OCI-LY3 (cell line): ENCODE measurements around the gene STAT3.

Experiments
- H2AFZ ChIP-seq: fragments of 200-600, 300-600 bp; shearing (Covaris generic); 2 replicates; pipeline ENCODE4 v1.6.0; 2014; ENCODE audit warnings: antibody characterized with exemption, low read depth, low read length
- H3K27ac ChIP-seq: fragments of 200-600, 300-600 bp; sonication (generic); 2 replicates; pipeline ENCODE4 v1.5.1; 2014; ENCODE audit warnings: mild to moderate bottlenecking, low read length, moderate library complexity, mixed read lengths
- H3K27me3 ChIP-seq: fragments of 200-600, 300-600 bp; sonication (generic); 2 replicates; pipeline ENCODE4 v1.6.1; 2014; ENCODE audit warnings: low read depth, low read length, mixed read lengths
- H3K36me3 ChIP-seq: fragments of 200-600, 300-600 bp; sonication (generic); replicated peaks from 2 replicates; pipeline ENCODE3; 2014; ENCODE audit warnings: low read depth, low read length, mixed read lengths
- H3K4me1 ChIP-seq: fragments of 300-600, 200-600 bp; sonication (generic); 2 replicates; pipeline ENCODE4 v1.6.1; 2014; ENCODE audit warnings: low read length, mixed read lengths
- H3K4me2 ChIP-seq: fragments of 200-600, 300-600 bp; sonication (generic); 2 replicates; pipeline ENCODE4 v1.6.1; 2014; ENCODE audit warnings: low read length, mixed read lengths
- H3K4me3 ChIP-seq: fragments of 300-600, 200-600 bp; sonication (generic); 2 replicates; pipeline ENCODE4 v1.5.1; 2014; ENCODE audit warnings: antibody characterized with exemption, mild to moderate bottlenecking, low read length, moderate library complexity
- H3K79me2 ChIP-seq: fragments of 300-600, 200-600 bp; shearing (Covaris generic); 2 replicates; pipeline ENCODE4 v1.6.1; 2014; ENCODE audit warnings: mild to moderate bottlenecking, low read length, mixed read lengths
- H3K9ac ChIP-seq: fragments of 300-600, 200-600 bp; shearing (Covaris generic); 2 replicates; pipeline ENCODE4 v1.6.0; 2014; ENCODE audit warnings: mild to moderate bottlenecking, low read length, moderate library complexity
- H3K9me3 ChIP-seq: fragments of 200-600, 300-600 bp; shearing (Covaris generic); 2 replicates; pipeline ENCODE4 v1.6.1; 2014; ENCODE audit warnings: low read length, mixed read lengths; ENCODE audit not compliant: insufficient read depth
- H4K20me1 ChIP-seq: fragments of 200-600, 300-600 bp; sonication (generic); 2 replicates; pipeline ENCODE4 v1.6.1; 2016; ENCODE audit warnings: low read length, mixed read lengths; ENCODE audit not compliant: insufficient read depth
- EZH2phosphoT487 ChIP-seq: fragments of 200-600 bp; shearing (Covaris generic); IDR thresholded peaks from 2 replicates; pipeline ENCODE4 v1.6.1; 2018; ENCODE audit warnings: antibody characterized with exemption, mixed run types, low read depth
- TF ChIP-seq, protein P1 (sequence below): fragments of 200-600, 300-600 bp; sonication (generic); IDR thresholded peaks from 2 replicates; pipeline ENCODE4 v1.5.1; 2014; ENCODE audit warnings: antibody characterized with exemption, low read length, low read depth

The STAT3 gene

DNA sequence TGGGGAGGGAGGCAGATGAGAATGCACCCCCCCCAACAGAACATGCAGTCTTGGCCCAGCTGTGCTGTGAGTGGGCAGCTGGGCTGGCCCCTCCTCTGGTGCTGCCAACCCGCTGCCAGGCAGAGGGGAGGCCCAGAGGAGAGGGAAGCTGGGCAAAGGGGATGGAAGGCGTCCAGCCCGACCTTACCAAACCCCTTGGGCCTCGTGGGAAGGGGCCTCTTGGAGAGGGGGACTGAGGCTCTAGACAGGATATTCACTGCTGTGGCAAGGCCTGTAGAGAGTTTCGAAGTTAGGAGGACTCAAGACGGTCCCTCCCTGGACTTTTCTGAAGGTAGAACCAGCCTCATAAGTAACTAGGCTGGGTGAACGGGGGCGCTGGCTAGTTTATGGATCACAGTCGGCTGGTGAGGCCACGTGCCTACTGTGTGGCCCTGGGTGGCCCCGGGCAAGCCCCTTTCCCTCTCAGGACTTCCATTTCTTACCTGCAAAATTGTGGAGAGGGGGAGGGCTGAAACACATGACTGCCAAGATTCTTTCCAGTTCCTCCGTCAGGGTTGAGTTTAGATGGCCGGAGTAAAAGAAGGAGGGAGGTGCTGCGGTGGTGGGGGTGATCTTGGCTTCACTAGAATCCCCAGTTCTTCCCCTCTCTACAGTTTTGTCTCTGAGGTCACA is 100.8 kb downstream of the STAT3 start:
- Histone ChIP-seq H4K20me1 (0 out of 2 replicates have a peak, but pooled peaks cover 3% of the 10 kb centered on the region), H2AFZ (peak overlapping the region; percentile 49), H3K4me3 (peak overlapping the region; percentile 84), H3K79me2 (peaks cover 65% of the 10 kb centered on the region), H3K27ac (peak overlapping the region; percentile 95), H3K9me3 (no peaks in the 10 kb centered on the region), H3K4me1 (peaks cover 48% of the 10 kb centered on the region), H3K4me2 (peak overlapping the region; percentile 98), H3K27me3 (no peaks in the 10 kb centered on the region), H3K9ac (peak overlapping the region; percentile 92), H3K36me3 (peaks cover 21% of the 10 kb centered on the region)
- no peak for TF ChIP-seq EZH2phosphoT487
- TF ChIP-seq, protein P1, sequence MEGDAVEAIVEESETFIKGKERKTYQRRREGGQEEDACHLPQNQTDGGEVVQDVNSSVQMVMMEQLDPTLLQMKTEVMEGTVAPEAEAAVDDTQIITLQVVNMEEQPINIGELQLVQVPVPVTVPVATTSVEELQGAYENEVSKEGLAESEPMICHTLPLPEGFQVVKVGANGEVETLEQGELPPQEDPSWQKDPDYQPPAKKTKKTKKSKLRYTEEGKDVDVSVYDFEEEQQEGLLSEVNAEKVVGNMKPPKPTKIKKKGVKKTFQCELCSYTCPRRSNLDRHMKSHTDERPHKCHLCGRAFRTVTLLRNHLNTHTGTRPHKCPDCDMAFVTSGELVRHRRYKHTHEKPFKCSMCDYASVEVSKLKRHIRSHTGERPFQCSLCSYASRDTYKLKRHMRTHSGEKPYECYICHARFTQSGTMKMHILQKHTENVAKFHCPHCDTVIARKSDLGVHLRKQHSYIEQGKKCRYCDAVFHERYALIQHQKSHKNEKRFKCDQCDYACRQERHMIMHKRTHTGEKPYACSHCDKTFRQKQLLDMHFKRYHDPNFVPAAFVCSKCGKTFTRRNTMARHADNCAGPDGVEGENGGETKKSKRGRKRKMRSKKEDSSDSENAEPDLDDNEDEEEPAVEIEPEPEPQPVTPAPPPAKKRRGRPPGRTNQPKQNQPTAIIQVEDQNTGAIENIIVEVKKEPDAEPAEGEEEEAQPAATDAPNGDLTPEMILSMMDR: no peak

DNA sequence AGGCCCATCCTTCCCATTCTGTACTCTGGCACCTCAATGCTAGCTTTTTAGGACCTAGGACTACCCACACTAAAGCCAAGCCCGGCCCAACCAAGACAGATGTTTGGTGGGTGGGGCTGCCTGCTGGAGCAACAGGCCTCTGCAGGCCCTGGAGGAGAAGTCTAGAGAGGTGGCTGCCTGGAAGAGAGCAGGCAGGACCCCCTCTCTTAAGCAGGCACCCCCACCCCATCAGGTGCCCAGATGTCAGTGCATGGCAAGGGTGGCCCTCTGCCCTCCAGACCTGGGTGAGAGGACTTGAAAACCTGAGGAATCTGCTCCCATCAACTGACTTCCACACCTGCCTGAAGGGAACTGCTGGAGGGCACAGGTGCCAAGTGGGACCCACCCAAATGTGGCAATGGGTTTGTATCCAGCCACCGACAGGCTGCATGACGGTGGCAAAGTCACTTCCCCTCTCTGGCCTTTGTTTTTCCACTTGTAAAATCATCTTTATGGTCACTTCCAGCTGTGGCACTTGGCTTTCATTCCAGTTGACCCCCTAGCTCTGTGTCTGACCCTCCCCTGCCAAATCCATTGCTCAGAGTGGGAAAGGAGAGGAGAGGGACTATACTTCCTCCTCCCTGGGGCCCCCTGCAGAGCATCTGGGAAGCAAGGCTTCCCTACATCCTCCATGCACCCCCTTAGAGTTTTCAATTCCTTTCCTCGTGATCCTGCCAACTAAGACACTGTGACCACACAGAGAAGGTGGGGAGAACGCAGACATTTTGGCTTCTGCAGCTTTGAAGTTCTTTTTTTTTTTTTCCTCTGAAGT is 101.6 kb downstream of the STAT3 start:
- Histone ChIP-seq H3K4me2 (peak overlapping the region; percentile 98), H4K20me1 (0 out of 2 replicates have a peak, but pooled peaks cover 3% of the 10 kb centered on the region), H3K27me3 (no peaks in the 10 kb centered on the region), H2AFZ (0 out of 2 replicates have a peak overlapping the region, but pooled peaks have one; percentile 49), H3K79me2 (peaks cover 60% of the 10 kb centered on the region), H3K36me3 (peaks cover 17% of the 10 kb centered on the region), H3K27ac (peak overlapping the region; percentile 95), H3K4me1 (peaks cover 48% of the 10 kb centered on the region), H3K4me3 (peak overlapping the region; percentile 84), H3K9ac (peak overlapping the region; percentile 92), H3K9me3 (no peaks in the 10 kb centered on the region)
- TF ChIP-seq, protein P1: no peak

DNA sequence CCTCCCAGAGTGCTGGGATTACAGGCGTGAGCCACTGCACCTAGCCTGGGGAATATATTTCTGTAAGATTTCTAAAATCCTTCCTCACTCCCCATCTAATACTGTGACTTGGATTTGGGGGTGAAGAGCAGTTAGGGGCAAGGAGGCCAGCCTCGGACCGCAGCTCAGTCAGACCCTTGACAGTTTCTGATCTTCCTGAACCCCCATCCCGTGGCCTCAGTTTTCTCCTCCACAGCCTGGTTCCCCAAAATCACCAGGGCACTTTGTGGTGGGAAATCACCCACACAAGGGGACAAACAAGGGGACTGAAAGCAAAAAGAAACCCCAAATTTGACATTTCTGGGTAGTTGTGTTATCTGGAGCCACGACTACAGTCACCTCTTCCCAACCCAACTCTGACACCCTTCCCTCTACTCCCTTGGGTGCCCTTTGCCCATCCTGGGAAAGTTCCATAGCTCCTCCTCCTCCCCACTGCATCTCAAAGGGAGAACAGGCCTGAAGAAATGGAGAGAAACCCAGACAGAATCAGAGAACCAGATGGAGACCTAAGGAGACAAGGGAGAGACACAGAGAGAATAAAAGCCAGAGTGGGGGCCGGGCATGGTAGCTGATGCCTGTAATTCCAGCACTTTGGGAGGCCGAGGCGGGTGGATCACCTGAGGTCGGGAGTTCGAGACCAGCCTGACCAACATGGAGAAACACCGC is 102.7 kb downstream of the STAT3 start:
- H3K27ac ChIP-seq: 0 out of 2 replicates have a peak overlapping the region, but pooled peaks have one; percentile 0
- H3K4me3 ChIP-seq: no peak overlapping the region
- H3K79me2 ChIP-seq: peaks cover 50% of the 10 kb centered on the region
- no peaks in the 10 kb centered on the region for H3K27me3 ChIP-seq
- peaks cover 12% of the 10 kb centered on the region for H3K36me3 ChIP-seq
- H3K4me1 ChIP-seq: peaks cover 48% of the 10 kb centered on the region
- no peak overlapping the region; the same call in 1 of the 2 replicates for H3K9ac ChIP-seq
- no peak overlapping the region for H2AFZ ChIP-seq
- H4K20me1 ChIP-seq: 0 out of 2 replicates have a peak, but pooled peaks cover 3% of the 10 kb centered on the region
- peak overlapping the region; percentile 98 for H3K4me2 ChIP-seq
- H3K9me3 ChIP-seq: no peaks in the 10 kb centered on the region
- TF ChIP-seq EZH2phosphoT487: no peak
- TF ChIP-seq, protein P1: no peak

DNA sequence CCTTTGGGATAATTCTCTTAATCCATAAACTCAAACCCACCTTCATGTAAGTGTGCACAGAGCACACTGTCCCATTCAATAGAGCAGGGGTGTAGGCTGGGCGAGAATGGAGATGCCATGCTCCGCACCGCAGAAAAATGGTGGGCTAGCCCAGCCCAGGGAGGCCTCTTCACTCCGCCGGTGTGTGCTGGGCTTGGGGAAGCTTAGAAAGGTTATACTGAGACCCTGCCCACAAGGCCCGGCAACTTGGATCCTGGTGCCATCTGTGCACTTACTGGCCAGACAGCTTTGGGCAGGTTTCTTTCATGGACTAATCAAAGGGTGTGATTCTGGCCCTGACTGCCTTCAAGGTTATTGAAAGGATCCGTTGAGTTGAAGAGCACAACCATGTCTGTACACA is 103.7 kb downstream of the STAT3 start:
- peaks cover 41% of the 10 kb centered on the region for H3K79me2 ChIP-seq

More for the DNA sequence above, 103.7 kb downstream of the STAT3 start:
- H4K20me1 ChIP-seq: no peaks in the 10 kb centered on the region
- H3K4me3 ChIP-seq: no peak overlapping the region
- no peaks in the 10 kb centered on the region for H3K27me3 ChIP-seq
- no peak overlapping the region for H3K9ac ChIP-seq
- no peak overlapping the region for H3K27ac ChIP-seq
- no peak overlapping the region for H3K4me2 ChIP-seq
- no peak overlapping the region for H2AFZ ChIP-seq
- TF ChIP-seq, protein P1: no peak
- no peak for TF ChIP-seq EZH2phosphoT487
- peaks cover 38% of the 10 kb centered on the region for H3K4me1 ChIP-seq
- no peaks in the 10 kb centered on the region for H3K9me3 ChIP-seq
- peaks cover 4% of the 10 kb centered on the region for H3K36me3 ChIP-seq
